HEK293 (cell line): ENCODE data around the gene CCDC142.
A peak's percentile ranks its signal among the peaks of the same experiment; 100 is the strongest.

Experiments
- CTCF ChIA-PET: fragments of 350-600 bp; formaldehyde crosslinking; extraction: SDS; loops from one replicate; lab custom pipeline; 2021; ENCODE audit warnings: antibody characterized with exemption; lab: Yijun Ruan, JAX
- POLR2A ChIA-PET: fragments of 300-600 bp; formaldehyde crosslinking; extraction: SDS; loops from one replicate; lab custom pipeline; 2020; ENCODE audit warnings: antibody characterized with exemption, inconsistent platforms; lab: Yijun Ruan, JAX
- H3K27ac ChIP-seq: fragments of 200-500 bp; sonication (Bioruptor generic); 2 replicates; pipeline ENCODE4 v1.5.1; 2014; ENCODE audit warnings: low read depth, low read length, control low read depth, inconsistent platforms; ENCODE audit errors: extremely low read depth
- H3K36me3 ChIP-seq, 2 experiments: fragments of 200-500 bp in 1 of 2; sonication (Bioruptor generic) in 1 of 2; 1 replicate in 1 of 2; 2 replicates in 1 of 2; pipeline ENCODE4 v1.5.1; 2014 to 2017; ENCODE audit warnings: inconsistent platforms in 2 of 2, low read length in 2 of 2; ENCODE audit not compliant: control insufficient read depth in 2 of 2, insufficient read depth in 1 of 2
- H3K4me1 ChIP-seq: fragments of 200-500 bp; sonication (Bioruptor generic); 2 replicates; pipeline ENCODE4 v1.5.1; 2014; ENCODE audit warnings: mild to moderate bottlenecking, low read length, inconsistent platforms; ENCODE audit not compliant: control insufficient read depth, insufficient read depth
- H3K4me3 ChIP-seq: 2 replicates; pipeline ENCODE4 v1.5.1; 2011; ENCODE audit warnings: low read depth, mild to moderate bottlenecking, control low read depth, low read length, moderate library complexity
- H3K9me3 ChIP-seq: fragments of 200-500 bp; sonication (Bioruptor generic); 2 replicates; pipeline ENCODE4 v1.5.1; 2014; ENCODE audit warnings: low read depth, low read length, inconsistent platforms; ENCODE audit not compliant: control insufficient read depth, insufficient read depth
- GLIS1 ChIP-seq: fragments of 450-650 bp; formaldehyde crosslinking; IDR thresholded peaks from 2 replicates; pipeline ENCODE4 v1.5.1; 2016; ENCODE audit warnings: missing biosample characterization, missing genetic modification characterization
- GLIS2 ChIP-seq: fragments of 450-650 bp; formaldehyde crosslinking; IDR thresholded peaks from 2 replicates; pipeline ENCODE4 v1.5.1; 2016; ENCODE audit warnings: missing biosample characterization, missing genetic modification characterization
- HOXA7 ChIP-seq: sonication (generic); formaldehyde crosslinking; IDR thresholded peaks from 2 replicates; pipeline ENCODE4 v1.8.1; 2022; ENCODE audit warnings: missing genetic modification reagents, borderline replicate concordance
- KLF17 ChIP-seq: fragments of 450-650 bp; formaldehyde crosslinking; IDR thresholded peaks from 2 replicates; pipeline ENCODE4 v1.5.1; 2016; ENCODE audit warnings: missing biosample characterization, missing genetic modification characterization
- ZBTB21 ChIP-seq: fragments of 450-650 bp; formaldehyde crosslinking; IDR thresholded peaks from 2 replicates; pipeline ENCODE4 v1.5.1; 2017; ENCODE audit warnings: missing biosample characterization, missing genetic modification characterization
- ZBTB49 ChIP-seq: fragments of 450-650 bp; formaldehyde crosslinking; IDR thresholded peaks from 2 replicates; pipeline ENCODE4 v1.5.1; 2016; ENCODE audit warnings: missing biosample characterization, missing genetic modification characterization, low read depth
- ZFP3 ChIP-seq: fragments of 450-650 bp; formaldehyde crosslinking; IDR thresholded peaks from 2 replicates; pipeline ENCODE4 v1.5.1; 2016; ENCODE audit warnings: low read depth, missing biosample characterization, missing genetic modification characterization
- ZIC2 ChIP-seq: fragments of 450-650 bp; formaldehyde crosslinking; IDR thresholded peaks from 2 replicates; pipeline ENCODE4 v1.5.1; 2016; ENCODE audit warnings: missing biosample characterization, missing genetic modification characterization
- ZNF239 ChIP-seq: fragments of 450-650 bp; formaldehyde crosslinking; IDR thresholded peaks from 2 replicates; pipeline ENCODE4 v1.5.1; 2016; ENCODE audit warnings: missing biosample characterization, missing genetic modification characterization
- ZNF530 ChIP-seq: fragments of 450-650 bp; formaldehyde crosslinking; IDR thresholded peaks from 2 replicates; pipeline ENCODE4 v1.5.1; 2016; ENCODE audit warnings: low read depth, missing biosample characterization, missing genetic modification characterization
- ZNF629 ChIP-seq: fragments of 450-650 bp; formaldehyde crosslinking; IDR thresholded peaks from 2 replicates; pipeline ENCODE4 v1.5.1; 2017; ENCODE audit warnings: missing biosample characterization, missing genetic modification characterization
- ZNF654 ChIP-seq: fragments of 450-650 bp; formaldehyde crosslinking; IDR thresholded peaks from 2 replicates; pipeline ENCODE4 v1.5.1; 2016; ENCODE audit warnings: low read depth, missing biosample characterization, missing genetic modification characterization
- ZNF777 ChIP-seq: fragments of 450-650 bp; formaldehyde crosslinking; IDR thresholded peaks from 2 replicates; pipeline ENCODE4 v1.5.1; 2017; ENCODE audit warnings: missing biosample characterization, missing genetic modification characterization, borderline replicate concordance
- TF ChIP-seq, protein P1 (sequence below): fragments of 450-650 bp; formaldehyde crosslinking; IDR thresholded peaks from 2 replicates; pipeline ENCODE4 v1.5.1; 2017; ENCODE audit warnings: missing biosample characterization, missing genetic modification characterization
- TF ChIP-seq, protein P2 (sequence below): fragments of 450-650 bp; formaldehyde crosslinking; IDR thresholded peaks from 2 replicates; pipeline ENCODE4 v1.5.1; 2017; ENCODE audit warnings: missing biosample characterization, missing genetic modification characterization

CCDC142 gene

DNA sequence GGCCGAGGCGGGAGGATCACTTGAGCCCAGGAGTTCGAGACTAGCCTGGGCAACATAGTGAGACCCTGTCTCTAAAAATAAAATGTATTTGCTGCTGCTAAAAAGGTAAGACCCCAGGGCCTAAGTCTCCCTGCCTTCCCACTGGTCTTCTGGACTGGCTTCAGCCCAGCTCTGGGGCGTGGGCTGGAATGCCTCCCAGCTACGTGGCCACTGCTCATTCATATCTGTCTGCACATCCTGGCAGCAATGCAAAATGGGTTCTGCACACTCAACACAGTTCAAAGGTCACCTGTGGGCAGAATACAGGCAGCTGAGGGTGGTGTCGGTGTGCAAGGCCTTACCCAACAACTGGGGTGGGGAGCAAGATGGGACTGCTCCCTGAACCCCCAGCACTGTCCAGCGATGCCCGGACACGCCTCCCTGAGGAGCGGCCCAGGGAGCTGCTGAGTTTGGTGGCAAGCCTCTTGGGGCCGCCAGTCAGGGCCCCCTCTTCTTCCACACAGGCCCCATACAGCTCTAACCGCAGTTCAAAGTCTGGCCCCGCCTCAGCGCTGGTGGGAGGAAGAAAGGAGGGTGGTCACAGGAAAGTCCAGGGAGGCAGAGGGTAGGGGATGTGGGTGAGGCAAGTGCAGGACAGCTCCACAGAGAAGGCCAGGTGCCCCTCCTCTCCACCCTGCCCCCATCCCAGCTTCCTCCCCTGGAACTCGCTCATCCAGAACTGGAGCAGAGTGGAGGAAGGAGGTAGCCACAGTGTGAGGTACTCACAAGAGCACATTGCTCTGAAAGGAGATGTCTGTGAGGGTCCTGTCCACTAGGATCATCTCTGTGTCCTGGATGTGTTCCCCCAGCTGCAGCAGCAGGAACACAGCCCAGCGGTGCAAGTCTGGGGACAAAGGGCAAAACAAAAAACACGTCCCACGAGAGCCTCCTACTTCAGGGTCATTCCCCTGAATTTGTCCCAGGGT is 53.0 kb downstream of the CCDC142 start:
- H3K4me3 ChIP-seq = no peak overlapping the region
- TF ChIP-seq ZNF239 (tag by site-specific recombination) = no peak
- H3K9me3 ChIP-seq = no peaks in the 10 kb centered on the region
- no peak overlapping the region for H3K27ac ChIP-seq
- H3K36me3 ChIP-seq = peaks cover 16 to 81% of the 10 kb centered on the region in 2 experiments; a peak in 2 of 3 replicates
- CTCF ChIA-PET = no interaction called here
- POLR2A ChIA-PET = interaction anchor here (1.4 to 2.3 kb wide), 2 partner anchors 11 to 25 kb away, joined by 4 to 7 read pairs; partner anchors contain the start of gene INO80B
- H3K4me1 ChIP-seq = no peaks in the 10 kb centered on the region

GRCh38 chr2:74428675-74429074 is 54.1 kb downstream of the CCDC142 start:
- ChIA-PET CTCF (no interaction called here), POLR2A (interaction anchor here (1.0 to 1.4 kb wide), 3 partner anchors 12 to 37 kb away, joined by 3 to 4 read pairs (median 4); no protein-coding TSS in a partner anchor)
- H3K36me3 ChIP-seq = peaks cover 16 to 90% of the 10 kb centered on the region in 2 experiments; a peak in 2 of 3 replicates
- no peak overlapping the region for H3K4me3 ChIP-seq
- H3K9me3 ChIP-seq = no peaks in the 10 kb centered on the region
- TF ChIP-seq, protein P1, sequence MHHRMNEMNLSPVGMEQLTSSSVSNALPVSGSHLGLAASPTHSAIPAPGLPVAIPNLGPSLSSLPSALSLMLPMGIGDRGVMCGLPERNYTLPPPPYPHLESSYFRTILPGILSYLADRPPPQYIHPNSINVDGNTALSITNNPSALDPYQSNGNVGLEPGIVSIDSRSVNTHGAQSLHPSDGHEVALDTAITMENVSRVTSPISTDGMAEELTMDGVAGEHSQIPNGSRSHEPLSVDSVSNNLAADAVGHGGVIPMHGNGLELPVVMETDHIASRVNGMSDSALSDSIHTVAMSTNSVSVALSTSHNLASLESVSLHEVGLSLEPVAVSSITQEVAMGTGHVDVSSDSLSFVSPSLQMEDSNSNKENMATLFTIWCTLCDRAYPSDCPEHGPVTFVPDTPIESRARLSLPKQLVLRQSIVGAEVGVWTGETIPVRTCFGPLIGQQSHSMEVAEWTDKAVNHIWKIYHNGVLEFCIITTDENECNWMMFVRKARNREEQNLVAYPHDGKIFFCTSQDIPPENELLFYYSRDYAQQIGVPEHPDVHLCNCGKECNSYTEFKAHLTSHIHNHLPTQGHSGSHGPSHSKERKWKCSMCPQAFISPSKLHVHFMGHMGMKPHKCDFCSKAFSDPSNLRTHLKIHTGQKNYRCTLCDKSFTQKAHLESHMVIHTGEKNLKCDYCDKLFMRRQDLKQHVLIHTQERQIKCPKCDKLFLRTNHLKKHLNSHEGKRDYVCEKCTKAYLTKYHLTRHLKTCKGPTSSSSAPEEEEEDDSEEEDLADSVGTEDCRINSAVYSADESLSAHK (tag by site-specific recombination) = no peak
- TF ChIP-seq GLIS2 (tag by site-specific recombination) = peak; percentile 5; the same call in 1 of the 2 replicates
- no peak overlapping the region for H3K27ac ChIP-seq
- no peaks in the 10 kb centered on the region for H3K4me1 ChIP-seq

GRCh38 chr2:74427551-74427950 is 55.2 kb downstream of the CCDC142 start:
- Histone ChIP-seq H3K4me1 (no peaks in the 10 kb centered on the region), H3K4me3 (no peak overlapping the region), H3K27ac (no peak overlapping the region), H3K36me3 (peaks cover 19 to 89% of the 10 kb centered on the region in 2 experiments; a peak in 2 of 3 replicates), H3K9me3 (no peaks in the 10 kb centered on the region)
- POLR2A ChIA-PET = interaction anchor here (1.1 to 1.4 kb wide), 4 partner anchors 15 to 36 kb away, joined by 3 to 4 read pairs (median 4); partner anchors contain the start of gene WBP1
- TF ChIP-seq ZIC2 (tag by site-specific recombination) = no peak
- TF ChIP-seq, all 188 proteins: peak for 0
- CTCF ChIA-PET = interaction anchor here (0.7 kb wide), 1 partner anchor 37 kb away, joined by 3 read pairs; no protein-coding TSS in a partner anchor

GRCh38 chr2:74426181-74426758 is 56.5 kb downstream of the CCDC142 start:
- POLR2A ChIA-PET = interaction anchor here (3.3 kb wide), 1 partner anchor 14 kb away, joined by 17 read pairs; no protein-coding TSS in a partner anchor
- H3K4me1 ChIP-seq = no peaks in the 10 kb centered on the region; the same call in 1 of the 2 replicates
- H3K9me3 ChIP-seq = no peaks in the 10 kb centered on the region
- CTCF ChIA-PET = no interaction called here
- H3K4me3 ChIP-seq = no peak overlapping the region
- H3K27ac ChIP-seq = no peak overlapping the region
- peaks cover 19 to 76% of the 10 kb centered on the region in 2 experiments; a peak in 2 of 3 replicates for H3K36me3 ChIP-seq
- TF ChIP-seq ZFP3 (no peak), GLIS2 (tag by site-specific recombination) (peak; percentile 39; the same call in 1 of the 2 replicates), ZBTB21 (tag by site-specific recombination) (0 out of 2 replicates have a peak, but pooled peaks have one; percentile 28), KLF17 (tag by site-specific recombination) (0 out of 2 replicates have a peak, but pooled peaks have one; percentile 28), ZBTB49 (tag by site-specific recombination) (no peak), ZNF530 (tag by site-specific recombination) (no peak), ZNF629 (tag by site-specific recombination) (peak; percentile 73), HOXA7 (CRISPR knock-in tag) (no peak), ZNF777 (tag by site-specific recombination) (no peak), ZIC2 (tag by site-specific recombination) (peak; percentile 17; the same call in 1 of the 2 replicates), GLIS1 (tag by site-specific recombination) (0 out of 2 replicates have a peak, but pooled peaks have one; percentile 13), ZNF654 (tag by site-specific recombination) (no peak)
- TF ChIP-seq, protein P2, sequence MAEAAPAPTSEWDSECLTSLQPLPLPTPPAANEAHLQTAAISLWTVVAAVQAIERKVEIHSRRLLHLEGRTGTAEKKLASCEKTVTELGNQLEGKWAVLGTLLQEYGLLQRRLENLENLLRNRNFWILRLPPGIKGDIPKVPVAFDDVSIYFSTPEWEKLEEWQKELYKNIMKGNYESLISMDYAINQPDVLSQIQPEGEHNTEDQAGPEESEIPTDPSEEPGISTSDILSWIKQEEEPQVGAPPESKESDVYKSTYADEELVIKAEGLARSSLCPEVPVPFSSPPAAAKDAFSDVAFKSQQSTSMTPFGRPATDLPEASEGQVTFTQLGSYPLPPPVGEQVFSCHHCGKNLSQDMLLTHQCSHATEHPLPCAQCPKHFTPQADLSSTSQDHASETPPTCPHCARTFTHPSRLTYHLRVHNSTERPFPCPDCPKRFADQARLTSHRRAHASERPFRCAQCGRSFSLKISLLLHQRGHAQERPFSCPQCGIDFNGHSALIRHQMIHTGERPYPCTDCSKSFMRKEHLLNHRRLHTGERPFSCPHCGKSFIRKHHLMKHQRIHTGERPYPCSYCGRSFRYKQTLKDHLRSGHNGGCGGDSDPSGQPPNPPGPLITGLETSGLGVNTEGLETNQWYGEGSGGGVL (tag by site-specific recombination) = no peak
